Neutrophil (primary cell): ENCODE results near the gene MYO3A.

Source experiments
- H3K27ac ChIP-seq: fragments of 200-600 bp; sonication (generic); 2 replicates; pipeline ENCODE4 v1.5.1; 2016; ENCODE audit warnings: mild to moderate bottlenecking, moderate library complexity
- H3K27me3 ChIP-seq: fragments of 200-600 bp; sonication (generic); 2 replicates; pipeline ENCODE4 v1.6.0; 2016; ENCODE audit warnings: mild to moderate bottlenecking
- H3K36me3 ChIP-seq: fragments of 200-600 bp; sonication (generic); 2 replicates; pipeline ENCODE4 v1.5.1; 2017
- H3K4me1 ChIP-seq, 2 experiments: fragments of 200-600 bp in 1 of 2; sonication (generic) in 1 of 2; 1 replicate in 1 of 2; 2 replicates in 1 of 2; pipeline versions ENCODE4 v1.5.1 to v1.6.1; 2013 to 2016; ENCODE audit warnings: low read depth in 1 of 2, low read length in 1 of 2, mild to moderate bottlenecking in 1 of 2, moderate library complexity in 1 of 2; ENCODE audit not compliant: control insufficient read depth in 1 of 2, insufficient read depth in 1 of 2
- H3K4me3 ChIP-seq, 2 experiments: fragments of 200-600 bp in 1 of 2; sonication (generic) in 1 of 2; 1 replicate in 1 of 2; 2 replicates in 1 of 2; pipeline ENCODE4 v1.5.1; 2013 to 2016; ENCODE audit warnings: low read depth in 1 of 2, low read length in 1 of 2, mild to moderate bottlenecking in 1 of 2, moderate library complexity in 1 of 2
- H3K9me3 ChIP-seq: fragments of 200-600 bp; sonication (generic); 2 replicates; pipeline ENCODE4 v1.5.1; 2016
- TF ChIP-seq, protein P1 (sequence below): fragments of 200-600 bp; sonication (generic); IDR thresholded peaks from 2 replicates; pipeline ENCODE4 v1.5.1; 2016; ENCODE audit warnings: antibody characterized with exemption

MYO3A gene

GRCh38 chr10:25978771-25979170 is 44.7 kb downstream of the MYO3A start:
- Histone ChIP-seq H3K36me3 (no peaks in the 10 kb centered on the region), H3K4me3 (no peak overlapping the region), H3K4me1 (no peaks in the 10 kb centered on the region), H3K27ac (no peak overlapping the region), H3K9me3 (no peaks in the 10 kb centered on the region), H3K27me3 (no peaks in the 10 kb centered on the region)
- TF ChIP-seq, protein P1, sequence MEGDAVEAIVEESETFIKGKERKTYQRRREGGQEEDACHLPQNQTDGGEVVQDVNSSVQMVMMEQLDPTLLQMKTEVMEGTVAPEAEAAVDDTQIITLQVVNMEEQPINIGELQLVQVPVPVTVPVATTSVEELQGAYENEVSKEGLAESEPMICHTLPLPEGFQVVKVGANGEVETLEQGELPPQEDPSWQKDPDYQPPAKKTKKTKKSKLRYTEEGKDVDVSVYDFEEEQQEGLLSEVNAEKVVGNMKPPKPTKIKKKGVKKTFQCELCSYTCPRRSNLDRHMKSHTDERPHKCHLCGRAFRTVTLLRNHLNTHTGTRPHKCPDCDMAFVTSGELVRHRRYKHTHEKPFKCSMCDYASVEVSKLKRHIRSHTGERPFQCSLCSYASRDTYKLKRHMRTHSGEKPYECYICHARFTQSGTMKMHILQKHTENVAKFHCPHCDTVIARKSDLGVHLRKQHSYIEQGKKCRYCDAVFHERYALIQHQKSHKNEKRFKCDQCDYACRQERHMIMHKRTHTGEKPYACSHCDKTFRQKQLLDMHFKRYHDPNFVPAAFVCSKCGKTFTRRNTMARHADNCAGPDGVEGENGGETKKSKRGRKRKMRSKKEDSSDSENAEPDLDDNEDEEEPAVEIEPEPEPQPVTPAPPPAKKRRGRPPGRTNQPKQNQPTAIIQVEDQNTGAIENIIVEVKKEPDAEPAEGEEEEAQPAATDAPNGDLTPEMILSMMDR = no peak

DNA sequence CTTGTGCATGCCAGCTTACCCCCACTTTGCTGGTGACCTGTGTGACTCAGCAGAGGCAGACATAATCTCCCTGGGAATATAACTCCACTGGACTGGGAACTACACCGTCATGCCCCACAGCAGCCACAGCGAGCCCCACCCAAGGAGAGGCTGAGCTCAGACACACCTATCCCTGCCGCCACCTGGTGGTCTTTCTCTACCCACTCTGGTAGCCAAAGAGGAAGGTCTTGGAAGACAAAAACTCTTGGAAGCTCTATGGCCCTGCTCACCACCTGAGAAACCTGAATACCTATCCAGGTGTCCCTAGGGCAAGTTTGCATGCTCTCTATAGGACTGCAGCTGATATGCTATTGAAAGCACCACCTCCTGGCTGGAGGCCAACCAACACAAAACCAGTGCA is 48.1 kb downstream of the MYO3A start:
- TF ChIP-seq, protein P1 = no peak
- Histone ChIP-seq H3K4me1 (no peaks in the 10 kb centered on the region), H3K4me3 (no peak overlapping the region), H3K27me3 (no peaks in the 10 kb centered on the region), H3K27ac (no peak overlapping the region), H3K9me3 (no peaks in the 10 kb centered on the region), H3K36me3 (no peaks in the 10 kb centered on the region)

- TF ChIP-seq, protein P1 = no peak
- no peak overlapping the region for H3K27ac ChIP-seq
- H3K4me3 ChIP-seq = no peak overlapping the region
- no peaks in the 10 kb centered on the region for H3K36me3 ChIP-seq
- H3K4me1 ChIP-seq = no peaks in the 10 kb centered on the region
- no peaks in the 10 kb centered on the region for H3K9me3 ChIP-seq
- H3K27me3 ChIP-seq = no peaks in the 10 kb centered on the region
Observed at GRCh38 chr10:25988583-25988982, 54.6 kb downstream of the MYO3A start.

GRCh38 chr10:25989951-25990350 is 55.9 kb downstream of the MYO3A start:
- Histone ChIP-seq H3K4me1 (no peaks in the 10 kb centered on the region), H3K27me3 (no peaks in the 10 kb centered on the region), H3K27ac (no peak overlapping the region), H3K9me3 (no peaks in the 10 kb centered on the region), H3K36me3 (no peaks in the 10 kb centered on the region), H3K4me3 (no peak overlapping the region)
- TF ChIP-seq, protein P1 = no peak

DNA sequence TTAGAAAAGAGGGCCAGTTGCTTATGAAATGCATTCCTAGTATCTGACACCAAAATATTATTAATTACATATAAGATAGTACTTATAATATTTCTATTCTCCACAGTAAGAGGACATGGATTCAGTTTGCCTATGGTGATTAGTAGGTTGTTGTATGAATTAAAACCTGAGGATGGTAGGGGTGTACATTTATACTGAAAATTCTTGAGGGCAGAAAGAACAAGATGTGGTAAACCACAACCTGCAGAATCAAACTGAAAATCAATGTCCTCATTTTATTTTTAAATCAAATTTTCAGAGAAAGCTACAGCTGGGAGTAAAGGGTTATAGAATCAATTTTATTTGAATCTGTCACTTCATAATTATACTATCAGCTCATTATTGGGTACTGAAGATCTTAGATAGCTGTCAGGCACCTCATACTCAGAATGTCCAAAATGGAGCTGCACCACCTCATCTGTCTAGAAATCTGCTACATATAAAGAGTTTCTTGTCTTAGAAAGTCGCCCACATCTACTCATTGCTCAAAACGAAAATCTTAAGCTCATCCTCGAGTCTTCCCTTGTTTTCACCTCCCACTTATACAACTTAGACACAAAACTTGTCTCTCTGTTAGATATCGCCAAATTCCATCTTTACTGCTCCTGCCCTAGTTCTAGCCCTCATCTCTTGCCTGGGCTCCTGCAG is 65.4 kb downstream of the MYO3A start:
- no peaks in the 10 kb centered on the region for H3K4me1 ChIP-seq
- H3K27me3 ChIP-seq = no peaks in the 10 kb centered on the region
- H3K27ac ChIP-seq = no peak overlapping the region
- TF ChIP-seq, protein P1 = no peak
- no peak overlapping the region for H3K4me3 ChIP-seq
- H3K36me3 ChIP-seq = no peaks in the 10 kb centered on the region
- no peaks in the 10 kb centered on the region for H3K9me3 ChIP-seq
